ENCODE data around the gene KCNN3.

DNA sequence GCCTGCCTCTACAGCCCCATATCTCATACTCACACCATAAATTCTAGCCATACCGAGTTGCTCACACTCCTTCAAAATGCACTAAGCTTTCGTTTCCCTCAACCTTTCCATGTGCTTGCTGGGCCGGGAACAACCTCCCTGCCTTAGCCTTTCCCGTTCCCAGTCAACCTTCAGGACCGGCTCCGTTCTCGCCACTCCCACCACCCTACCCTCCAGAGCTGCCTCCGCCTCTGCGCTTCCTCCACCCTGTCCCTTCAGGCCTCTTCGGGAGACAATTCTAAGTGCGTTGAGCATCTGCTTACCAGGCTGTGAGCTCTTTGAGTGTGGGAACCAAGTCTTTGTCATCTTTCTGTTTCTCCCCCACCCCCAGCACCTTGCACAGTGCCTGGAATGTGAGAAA lies 31.6 kb downstream of the KCNN3 start:
- TF ChIP-seq, protein P1, sequence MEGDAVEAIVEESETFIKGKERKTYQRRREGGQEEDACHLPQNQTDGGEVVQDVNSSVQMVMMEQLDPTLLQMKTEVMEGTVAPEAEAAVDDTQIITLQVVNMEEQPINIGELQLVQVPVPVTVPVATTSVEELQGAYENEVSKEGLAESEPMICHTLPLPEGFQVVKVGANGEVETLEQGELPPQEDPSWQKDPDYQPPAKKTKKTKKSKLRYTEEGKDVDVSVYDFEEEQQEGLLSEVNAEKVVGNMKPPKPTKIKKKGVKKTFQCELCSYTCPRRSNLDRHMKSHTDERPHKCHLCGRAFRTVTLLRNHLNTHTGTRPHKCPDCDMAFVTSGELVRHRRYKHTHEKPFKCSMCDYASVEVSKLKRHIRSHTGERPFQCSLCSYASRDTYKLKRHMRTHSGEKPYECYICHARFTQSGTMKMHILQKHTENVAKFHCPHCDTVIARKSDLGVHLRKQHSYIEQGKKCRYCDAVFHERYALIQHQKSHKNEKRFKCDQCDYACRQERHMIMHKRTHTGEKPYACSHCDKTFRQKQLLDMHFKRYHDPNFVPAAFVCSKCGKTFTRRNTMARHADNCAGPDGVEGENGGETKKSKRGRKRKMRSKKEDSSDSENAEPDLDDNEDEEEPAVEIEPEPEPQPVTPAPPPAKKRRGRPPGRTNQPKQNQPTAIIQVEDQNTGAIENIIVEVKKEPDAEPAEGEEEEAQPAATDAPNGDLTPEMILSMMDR (IDR thresholded peaks at IDR 0.05): no peak
- TF ChIP-seq, protein P2, sequence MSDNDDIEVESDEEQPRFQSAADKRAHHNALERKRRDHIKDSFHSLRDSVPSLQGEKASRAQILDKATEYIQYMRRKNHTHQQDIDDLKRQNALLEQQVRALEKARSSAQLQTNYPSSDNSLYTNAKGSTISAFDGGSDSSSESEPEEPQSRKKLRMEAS (CRISPR knock-in tag; IDR thresholded peaks at IDR 0.05): no peak
- no peak for TF ChIP-seq SMAD3 (CRISPR knock-in tag; IDR thresholded peaks at IDR 0.05; ENCODE audit: borderline replicate concordance)
- no peak for TF ChIP-seq NR1H2 (CRISPR knock-in tag; IDR thresholded peaks at IDR 0.05)
- TF ChIP-seq, protein P3, sequence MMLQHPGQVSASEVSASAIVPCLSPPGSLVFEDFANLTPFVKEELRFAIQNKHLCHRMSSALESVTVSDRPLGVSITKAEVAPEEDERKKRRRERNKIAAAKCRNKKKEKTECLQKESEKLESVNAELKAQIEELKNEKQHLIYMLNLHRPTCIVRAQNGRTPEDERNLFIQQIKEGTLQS (CRISPR knock-in tag; conservative IDR thresholded peaks at IDR 0.05): no peak
- TF ChIP-seq ZNF263 (CRISPR knock-in tag; IDR thresholded peaks at IDR 0.05; ENCODE audit: low read depth): no peak
- TF ChIP-seq, protein P4, sequence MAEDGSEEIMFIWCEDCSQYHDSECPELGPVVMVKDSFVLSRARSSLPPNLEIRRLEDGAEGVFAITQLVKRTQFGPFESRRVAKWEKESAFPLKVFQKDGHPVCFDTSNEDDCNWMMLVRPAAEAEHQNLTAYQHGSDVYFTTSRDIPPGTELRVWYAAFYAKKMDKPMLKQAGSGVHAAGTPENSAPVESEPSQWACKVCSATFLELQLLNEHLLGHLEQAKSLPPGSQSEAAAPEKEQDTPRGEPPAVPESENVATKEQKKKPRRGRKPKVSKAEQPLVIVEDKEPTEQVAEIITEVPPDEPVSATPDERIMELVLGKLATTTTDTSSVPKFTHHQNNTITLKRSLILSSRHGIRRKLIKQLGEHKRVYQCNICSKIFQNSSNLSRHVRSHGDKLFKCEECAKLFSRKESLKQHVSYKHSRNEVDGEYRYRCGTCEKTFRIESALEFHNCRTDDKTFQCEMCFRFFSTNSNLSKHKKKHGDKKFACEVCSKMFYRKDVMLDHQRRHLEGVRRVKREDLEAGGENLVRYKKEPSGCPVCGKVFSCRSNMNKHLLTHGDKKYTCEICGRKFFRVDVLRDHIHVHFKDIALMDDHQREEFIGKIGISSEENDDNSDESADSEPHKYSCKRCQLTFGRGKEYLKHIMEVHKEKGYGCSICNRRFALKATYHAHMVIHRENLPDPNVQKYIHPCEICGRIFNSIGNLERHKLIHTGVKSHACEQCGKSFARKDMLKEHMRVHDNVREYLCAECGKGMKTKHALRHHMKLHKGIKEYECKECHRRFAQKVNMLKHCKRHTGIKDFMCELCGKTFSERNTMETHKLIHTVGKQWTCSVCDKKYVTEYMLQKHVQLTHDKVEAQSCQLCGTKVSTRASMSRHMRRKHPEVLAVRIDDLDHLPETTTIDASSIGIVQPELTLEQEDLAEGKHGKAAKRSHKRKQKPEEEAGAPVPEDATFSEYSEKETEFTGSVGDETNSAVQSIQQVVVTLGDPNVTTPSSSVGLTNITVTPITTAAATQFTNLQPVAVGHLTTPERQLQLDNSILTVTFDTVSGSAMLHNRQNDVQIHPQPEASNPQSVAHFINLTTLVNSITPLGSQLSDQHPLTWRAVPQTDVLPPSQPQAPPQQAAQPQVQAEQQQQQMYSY (CRISPR knock-in tag; IDR thresholded peaks at IDR 0.05): no peak
- TF ChIP-seq, protein P5, sequence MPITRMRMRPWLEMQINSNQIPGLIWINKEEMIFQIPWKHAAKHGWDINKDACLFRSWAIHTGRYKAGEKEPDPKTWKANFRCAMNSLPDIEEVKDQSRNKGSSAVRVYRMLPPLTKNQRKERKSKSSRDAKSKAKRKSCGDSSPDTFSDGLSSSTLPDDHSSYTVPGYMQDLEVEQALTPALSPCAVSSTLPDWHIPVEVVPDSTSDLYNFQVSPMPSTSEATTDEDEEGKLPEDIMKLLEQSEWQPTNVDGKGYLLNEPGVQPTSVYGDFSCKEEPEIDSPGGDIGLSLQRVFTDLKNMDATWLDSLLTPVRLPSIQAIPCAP (CRISPR knock-in tag; IDR thresholded peaks at IDR 0.05): no peak

Measured in WTC11 (cell line).